Esophagus muscularis mucosa (tissue), 4 donors: Measurements from ENCODE around the gene ENDOU. TPM values are rescaled to one million over a fixed set of nuclear protein-coding genes. Genes with fewer than 3 reads are reported as not detected.

Source experiments
- DNase-seq: peaks from one replicate; pipeline ENCODE4 v3.0.0-alpha.2; 2017; ENCODE audit errors: extremely low spot score
- H3K27ac ChIP-seq, 4 donors: fragments of 200-600 bp; sonication (generic); replicated peaks in 1 of 4; 1 replicate in 3 of 4; 2 replicates in 1 of 4; pipeline ENCODE4 v1.5.1; 2016 to 2019; ENCODE audit warnings: mild to moderate bottlenecking in 1 of 4
- H3K27me3 ChIP-seq, 4 donors: fragments of 200-600 bp; sonication (generic); one replicate each; pipeline versions ENCODE4 v1.5.1 to v1.6.0; 2016 to 2019
- H3K36me3 ChIP-seq, 4 donors: fragments of 200-600 bp; sonication (generic); one replicate each; pipeline ENCODE4 v1.5.1; 2016 to 2019
- H3K4me1 ChIP-seq, 4 donors: fragments of 200-600 bp; sonication (generic); one replicate each; pipeline ENCODE4 v1.5.1; 2016 to 2019
- H3K4me3 ChIP-seq, 4 donors: fragments of 200-600 bp; sonication (generic); 1 replicate in 2 of 4; 2 replicates in 2 of 4; pipeline ENCODE4 v1.5.1; 2016 to 2019; ENCODE audit warnings: mild to moderate bottlenecking in 4 of 4, moderate library complexity in 1 of 4
- H3K9me3 ChIP-seq, 4 donors: fragments of 200-600 bp; sonication (generic); 1 replicate in 3 of 4; 2 replicates in 1 of 4; pipeline ENCODE4 v1.5.1; 2016 to 2019
- EP300 ChIP-seq: sonication (generic); formaldehyde crosslinking; IDR thresholded peaks from one replicate; pipeline ENCODE4 v1.6.1; 2017; ENCODE audit warnings: antibody characterized with exemption
- POLR2A ChIP-seq: fragments of 450-650 bp; IDR thresholded peaks from one replicate; pipeline ENCODE4 v1.6.1; 2017; ENCODE audit warnings: antibody characterized with exemption, moderate library complexity, mild to moderate bottlenecking, low read depth
- POLR2AphosphoS5 ChIP-seq, 2 donors: sonication (generic); formaldehyde crosslinking; IDR thresholded peaks; one replicate each; pipeline ENCODE4 v1.6.1; 2017; ENCODE audit warnings: antibody characterized with exemption in 2 of 2
- WGBS: methylation state at CpG from one replicate; pipeline ENCODE4 v1.1.5; 2018; 5-methylcytosine and 5-hydroxymethylcytosine counted together
- intact Hi-C: fragments of 100-400 bp; cut with DNase I; formaldehyde crosslinking; loops from one replicate; pipeline ENCODE4 v1.15.1; 2023
- total RNA-seq, 4 donors: library from RNA; depleted of rRNA; stranded (reverse); fragments of >200 nt; gene quantifications; one replicate each; pipeline versions ENCODE4 v1.1.0 to v1.2.1, GENCODE V29; 2016
- TF ChIP-seq, protein P1 (sequence below), 3 experiments: fragments of 200-600 bp in 2 of 3; fragments of 450-650 bp in 1 of 3; sonication (generic) in 2 of 3; IDR thresholded peaks; one replicate each; pipeline ENCODE4 v1.5.1; 2017 to 2019; ENCODE audit warnings: antibody characterized with exemption in 3 of 3, mild to moderate bottlenecking in 2 of 3, moderate library complexity in 1 of 3

Gene ENDOU
- total RNA-seq, 4 donors from 2014 or later = 0.39 to 2.0 TPM; not detected in 2

DNA sequence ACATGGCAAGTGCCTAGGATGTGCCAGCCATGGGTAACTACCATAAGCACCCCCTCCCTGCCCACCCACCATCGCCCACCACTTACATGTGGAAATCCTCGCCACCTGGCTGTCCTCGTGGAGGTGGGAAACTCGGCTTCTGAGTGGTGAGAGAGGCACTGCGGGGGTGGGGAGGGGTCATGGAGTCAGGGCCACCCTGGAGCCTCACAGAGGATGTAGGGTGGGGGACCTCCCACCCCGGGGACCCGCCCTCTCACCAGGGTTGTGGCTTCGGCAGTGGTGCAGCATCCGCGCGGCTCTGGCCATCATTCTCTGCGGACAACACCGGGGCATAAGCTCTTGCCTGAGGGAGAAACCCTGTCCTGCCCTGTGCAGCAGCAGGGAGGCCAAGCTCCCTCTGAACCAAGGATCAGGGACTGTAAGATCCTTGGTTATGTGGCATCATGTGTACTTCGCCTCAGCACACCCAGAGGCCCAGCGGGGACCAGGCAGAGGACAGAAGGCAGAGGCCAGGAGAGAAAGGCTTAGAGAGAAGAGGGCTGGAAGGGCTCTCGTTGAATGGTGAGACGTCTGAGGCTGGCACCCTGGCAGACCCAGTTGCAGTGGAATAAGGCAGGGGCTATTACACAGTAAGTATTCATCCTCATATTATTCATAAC is 12.8 kb upstream of the ENDOU start:
- Histone ChIP-seq H3K36me3 (peaks cover 0 to 13% (median 0%) of the 10 kb centered on the region in 4 donors), H3K4me3 (no peak overlapping the region), H3K4me1 (peaks cover 77 to 81% (median 79%) of the 10 kb centered on the region in 4 donors), H3K27ac (peak overlapping the region; percentile 77 to 86 (median 82)), H3K27me3 (no peaks in the 10 kb centered on the region), H3K9me3 (no peaks in the 10 kb centered on the region)
- DNase-seq = no peak
- WGBS = 94% methylated on average over 5 of the region's 17 CpGs
- TF ChIP-seq POLR2A (no peak), EP300 (no peak), POLR2AphosphoS5 (IDR thresholded peaks at IDR 0.05) (no peak)
- TF ChIP-seq, protein P1, sequence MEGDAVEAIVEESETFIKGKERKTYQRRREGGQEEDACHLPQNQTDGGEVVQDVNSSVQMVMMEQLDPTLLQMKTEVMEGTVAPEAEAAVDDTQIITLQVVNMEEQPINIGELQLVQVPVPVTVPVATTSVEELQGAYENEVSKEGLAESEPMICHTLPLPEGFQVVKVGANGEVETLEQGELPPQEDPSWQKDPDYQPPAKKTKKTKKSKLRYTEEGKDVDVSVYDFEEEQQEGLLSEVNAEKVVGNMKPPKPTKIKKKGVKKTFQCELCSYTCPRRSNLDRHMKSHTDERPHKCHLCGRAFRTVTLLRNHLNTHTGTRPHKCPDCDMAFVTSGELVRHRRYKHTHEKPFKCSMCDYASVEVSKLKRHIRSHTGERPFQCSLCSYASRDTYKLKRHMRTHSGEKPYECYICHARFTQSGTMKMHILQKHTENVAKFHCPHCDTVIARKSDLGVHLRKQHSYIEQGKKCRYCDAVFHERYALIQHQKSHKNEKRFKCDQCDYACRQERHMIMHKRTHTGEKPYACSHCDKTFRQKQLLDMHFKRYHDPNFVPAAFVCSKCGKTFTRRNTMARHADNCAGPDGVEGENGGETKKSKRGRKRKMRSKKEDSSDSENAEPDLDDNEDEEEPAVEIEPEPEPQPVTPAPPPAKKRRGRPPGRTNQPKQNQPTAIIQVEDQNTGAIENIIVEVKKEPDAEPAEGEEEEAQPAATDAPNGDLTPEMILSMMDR (IDR thresholded peaks at IDR 0.05) = no peak
- intact Hi-C loops = no loop called here

DNA sequence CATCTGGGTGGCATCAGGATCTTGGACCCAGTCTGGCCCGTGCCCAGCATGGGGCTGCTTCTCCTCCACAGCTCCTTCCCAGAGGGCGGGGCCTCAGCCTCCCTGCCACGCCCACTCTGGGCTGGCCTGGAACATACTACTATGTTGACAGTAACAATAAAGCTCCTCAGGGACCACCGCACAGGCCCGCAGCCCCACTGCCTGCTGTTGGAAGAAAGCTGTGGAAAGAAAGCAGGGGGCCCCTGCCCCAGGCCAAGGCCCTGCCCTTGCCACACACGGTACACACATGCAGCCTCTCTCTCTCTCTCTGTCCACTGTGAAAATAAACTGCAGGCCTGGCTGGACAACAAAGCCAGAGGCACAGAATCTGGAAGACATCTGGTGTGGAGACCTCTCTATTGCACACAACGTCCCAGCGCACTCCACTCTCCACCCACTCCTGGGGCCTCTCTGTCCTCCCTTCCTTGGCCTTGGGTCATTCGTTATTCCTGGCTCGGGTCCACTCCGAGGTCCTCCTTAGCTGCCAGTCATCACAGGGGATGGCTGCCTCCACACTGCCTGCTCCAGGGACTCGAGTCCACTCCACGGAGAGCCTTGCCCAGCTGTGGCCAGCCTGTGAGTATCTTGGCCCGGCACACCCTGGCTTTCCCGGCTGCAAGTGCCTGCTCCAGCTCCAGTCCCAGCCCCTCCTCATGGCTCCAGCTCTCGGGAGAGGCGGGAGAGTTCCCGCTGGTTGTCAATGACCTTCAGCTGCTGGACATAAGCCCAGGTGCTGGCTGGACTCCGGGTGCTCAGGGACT is 11.8 kb upstream of the ENDOU start:
- Histone ChIP-seq H3K4me1 (peaks cover 77 to 80% (median 78%) of the 10 kb centered on the region in 4 donors), H3K27me3 (no peaks in the 10 kb centered on the region), H3K4me3 (peak overlapping the region; percentile 1 to 32 (median 18)), H3K27ac (peak overlapping the region; percentile 77 to 86 (median 82)), H3K36me3 (peaks cover 0 to 13% (median 0%) of the 10 kb centered on the region in 4 donors), H3K9me3 (no peaks in the 10 kb centered on the region)
- peak; percentile 45 to 69 for TF ChIP-seq POLR2AphosphoS5 (IDR thresholded peaks at IDR 0.05)
- TF ChIP-seq POLR2A = no peak
- no peak for TF ChIP-seq EP300
- TF ChIP-seq, protein P1 (IDR thresholded peaks at IDR 0.05) = peak in 1 of 3 experiments; percentile 6
- intact Hi-C loops = no loop called here
- peak; percentile 96 for DNase-seq
- WGBS = 28% methylated on average over 16 of the region's 19 CpGs

DNA sequence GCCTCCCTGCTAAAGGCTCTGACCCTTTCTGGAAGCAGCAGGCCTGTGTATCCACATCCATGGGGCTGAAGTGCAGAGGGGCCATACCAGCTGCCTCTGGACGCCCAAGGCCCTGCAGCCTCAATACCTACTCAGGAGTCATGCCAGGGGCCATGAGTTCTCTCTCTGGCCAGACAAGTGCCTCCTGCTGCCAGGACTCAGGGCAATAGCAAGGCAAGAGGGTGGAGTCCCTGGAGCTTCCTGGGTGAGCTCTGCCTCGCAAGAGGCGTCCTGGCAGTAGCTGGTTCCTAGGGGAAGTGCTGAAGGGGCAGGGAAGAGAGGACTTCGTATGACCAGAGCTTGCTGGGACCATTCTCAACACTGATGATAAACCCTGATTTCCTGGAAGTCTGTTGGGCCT is 10.9 kb upstream of the ENDOU start:
- peaks cover 69 to 73% (median 70%) of the 10 kb centered on the region in 4 donors for H3K4me1 ChIP-seq
- intact Hi-C loops = no loop called here
- WGBS = 30% methylated on average over 2 of the region's 4 CpGs

DNA sequence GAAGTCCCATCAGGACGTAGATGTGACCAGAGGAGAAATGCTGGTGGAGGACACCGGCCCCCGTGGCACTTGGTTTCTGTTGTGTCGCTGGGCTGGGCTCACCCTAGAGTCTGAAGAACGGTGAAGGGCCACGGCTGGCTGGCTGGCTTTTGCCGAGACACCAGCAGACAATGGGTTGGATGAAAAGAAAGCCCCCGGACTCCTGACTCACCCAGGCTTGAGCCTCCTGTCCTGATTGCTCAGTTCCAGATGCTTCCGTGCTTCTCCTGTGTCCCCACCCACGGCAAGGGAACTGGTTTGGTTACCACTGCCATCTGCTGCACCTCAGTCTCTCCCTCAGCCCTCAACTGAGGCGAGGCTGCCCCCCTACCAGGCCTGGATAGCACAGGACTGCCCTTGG is 10.4 kb upstream of the ENDOU start:
- intact Hi-C loops = no loop called here
- no peak for DNase-seq
- Histone ChIP-seq H3K27me3 (no peaks in the 10 kb centered on the region), H3K9me3 (no peaks in the 10 kb centered on the region), H3K36me3 (peaks cover 0 to 13% (median 0%) of the 10 kb centered on the region in 4 donors), H3K4me3 (no peak overlapping the region), H3K27ac (peak overlapping the region; percentile 77 to 86 (median 82)), H3K4me1 (peaks cover 63 to 73% (median 64%) of the 10 kb centered on the region in 4 donors)
- 67% methylated on average over 10 of the region's 11 CpGs for WGBS
- TF ChIP-seq, protein P1 (IDR thresholded peaks at IDR 0.05) = no peak
- TF ChIP-seq EP300 = no peak
- TF ChIP-seq POLR2A = no peak
- TF ChIP-seq POLR2AphosphoS5 (IDR thresholded peaks at IDR 0.05) = no peak

More for the DNA sequence above, 10.9 kb upstream of the ENDOU start:
- Histone ChIP-seq H3K36me3 (peaks cover 0 to 13% (median 0%) of the 10 kb centered on the region in 4 donors), H3K27ac (peak overlapping the region; percentile 77 to 86 (median 82)), H3K4me3 (no peak overlapping the region), H3K27me3 (no peaks in the 10 kb centered on the region), H3K9me3 (no peaks in the 10 kb centered on the region)
- TF ChIP-seq, protein P1 (IDR thresholded peaks at IDR 0.05) = no peak
- TF ChIP-seq EP300 (no peak), POLR2A (no peak), POLR2AphosphoS5 (IDR thresholded peaks at IDR 0.05) (no peak)
- DNase-seq = no peak
